ENCODE results near the gene RNF5.

RNF5 gene

DNA sequence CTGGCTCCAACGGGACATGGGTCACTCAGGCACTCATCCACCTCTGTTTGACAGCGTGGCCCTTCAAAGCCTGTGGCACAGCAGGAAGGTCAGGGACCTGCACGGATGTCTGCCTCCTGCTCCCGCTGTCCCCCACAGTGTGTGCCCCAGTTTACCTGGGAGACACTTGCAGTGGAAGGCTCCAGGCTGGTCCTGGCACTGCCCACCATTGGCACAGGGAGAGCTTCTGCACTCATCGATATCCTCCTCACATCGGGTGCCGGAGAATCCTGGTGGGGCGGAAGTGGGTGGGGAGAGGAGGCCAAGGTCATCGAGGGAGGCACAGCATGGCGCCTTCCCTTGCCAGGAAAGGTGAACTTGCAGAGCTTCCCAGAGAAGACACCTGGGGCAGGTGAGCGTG lies 38.8 kb downstream of the RNF5 start:
- no peak overlapping the region for H2BK120ac ChIP-seq (ENCODE audit: low read depth, low read length)
- H2BK15ac ChIP-seq (ENCODE audit: low read depth, poor library complexity, severe bottlenecking), result no peak overlapping the region
- H3K36me3 ChIP-seq (ENCODE audit: control insufficient read depth in 1 of 2, insufficient read depth in 2 of 2, low read depth in 1 of 2, low read length in 2 of 2), result peaks cover 0 to 2% of the 10 kb centered on the region in 2 experiments
- no peak overlapping the region for H3K4me2 ChIP-seq (ENCODE audit: low read length, poor library complexity, severe bottlenecking)
- no peaks in the 10 kb centered on the region for H3K79me1 ChIP-seq (replicated peaks; ENCODE audit: low read length, poor library complexity, severe bottlenecking)
- H2BK5ac ChIP-seq (ENCODE audit: low read depth, low read length, poor library complexity, severe bottlenecking), result no peak overlapping the region
- H2AK5ac ChIP-seq (ENCODE audit: low read length, severe bottlenecking), result no peak overlapping the region
- H2BK12ac ChIP-seq (ENCODE audit: low read length in 2 of 2), result no peak overlapping the region
- H3K23ac ChIP-seq (ENCODE audit: low read length in 2 of 2), result no peak overlapping the region
- 86% methylated on average over 11 of the region's 11 CpGs for WGBS
- H3K4me3 ChIP-seq (ENCODE audit: insufficient read depth in 1 of 2, low read depth in 1 of 2, low read length in 2 of 2), result no peak overlapping the region
- H3K27ac ChIP-seq (ENCODE audit: low read length, poor library complexity, severe bottlenecking), result no peak overlapping the region
- no peak overlapping the region for H3K18ac ChIP-seq (ENCODE audit: low read depth in 1 of 2, low read length in 2 of 2)
- DNase-seq, result no peak
- peaks cover 44 to 58% of the 10 kb centered on the region in 2 experiments for H3K27me3 ChIP-seq (ENCODE audit: control insufficient read depth in 1 of 2, insufficient read depth in 1 of 2, low read length in 2 of 2)
- no peak overlapping the region for H2AFZ ChIP-seq (ENCODE audit: low read depth, low read length)
- H3K9me3 ChIP-seq (ENCODE audit: control insufficient read depth, low read length), result no peaks in the 10 kb centered on the region
- no peaks in the 10 kb centered on the region for H3K4me1 ChIP-seq (ENCODE audit: control insufficient read depth, insufficient read depth, low read depth, low read length)
- H4K8ac ChIP-seq (ENCODE audit: low read length), result no peak overlapping the region
- H4K91ac ChIP-seq (ENCODE audit: low read length), result no peak overlapping the region
- H3K14ac ChIP-seq (ENCODE audit: low read length in 2 of 2), result no peak overlapping the region
- no peak overlapping the region for H3K4ac ChIP-seq (ENCODE audit: low read depth in 1 of 2, low read length in 2 of 2)
- no peak overlapping the region for H3K9ac ChIP-seq (ENCODE audit: low read length)

DNA sequence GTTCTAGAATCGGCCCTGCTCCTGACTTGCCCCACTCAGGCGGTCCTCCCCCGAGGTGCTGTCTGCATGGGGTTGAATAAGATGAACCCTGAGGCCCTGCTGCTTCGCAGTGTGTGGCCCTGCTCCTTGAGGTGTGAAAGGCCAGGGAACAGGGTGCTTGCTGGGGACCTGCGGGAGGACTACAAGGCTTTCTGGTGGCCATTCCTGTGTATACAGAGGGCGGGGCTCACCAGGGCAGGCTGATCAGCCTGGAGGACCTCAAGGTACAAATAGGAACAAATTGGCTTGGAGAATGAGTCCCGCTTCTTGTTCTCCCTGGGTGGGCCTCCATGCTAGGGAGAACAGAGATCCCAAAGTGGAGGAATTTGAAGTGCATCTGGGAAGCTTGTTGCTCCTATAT lies 40.0 kb downstream of the RNF5 start:
- no peaks in the 10 kb centered on the region for H3K79me1 ChIP-seq (replicated peaks; ENCODE audit: low read length, poor library complexity, severe bottlenecking)
- H4K91ac ChIP-seq (ENCODE audit: low read length), result no peak overlapping the region
- H2BK12ac ChIP-seq (ENCODE audit: low read length in 2 of 2), result no peak overlapping the region
- no peak overlapping the region for H2AFZ ChIP-seq (ENCODE audit: low read depth, low read length)
- H2BK5ac ChIP-seq (ENCODE audit: low read depth, low read length, poor library complexity, severe bottlenecking), result no peak overlapping the region
- DNase-seq, result no peak
- no peak overlapping the region for H3K27ac ChIP-seq (ENCODE audit: low read length, poor library complexity, severe bottlenecking)
- WGBS, result 75% methylated on average over 7 of the region's 7 CpGs
- H3K14ac ChIP-seq (ENCODE audit: low read length in 2 of 2), result no peak overlapping the region
- H3K23ac ChIP-seq (ENCODE audit: low read length in 2 of 2), result no peak overlapping the region
- peaks cover 48 to 66% of the 10 kb centered on the region in 2 experiments for H3K27me3 ChIP-seq (ENCODE audit: control insufficient read depth in 1 of 2, insufficient read depth in 1 of 2, low read length in 2 of 2)
- H3K9ac ChIP-seq (ENCODE audit: low read length), result no peak overlapping the region
- no peak overlapping the region for H2BK15ac ChIP-seq (ENCODE audit: low read depth, poor library complexity, severe bottlenecking)
- no peak overlapping the region for H4K8ac ChIP-seq (ENCODE audit: low read length)
- peaks cover 0 to 2% of the 10 kb centered on the region in 2 experiments for H3K36me3 ChIP-seq (ENCODE audit: control insufficient read depth in 1 of 2, insufficient read depth in 2 of 2, low read depth in 1 of 2, low read length in 2 of 2)
- H3K18ac ChIP-seq (ENCODE audit: low read depth in 1 of 2, low read length in 2 of 2), result no peak overlapping the region
- H2BK120ac ChIP-seq (ENCODE audit: low read depth, low read length), result no peak overlapping the region
- H3K9me3 ChIP-seq (ENCODE audit: control insufficient read depth, low read length), result no peaks in the 10 kb centered on the region
- H3K4me1 ChIP-seq (ENCODE audit: control insufficient read depth, insufficient read depth, low read depth, low read length), result no peaks in the 10 kb centered on the region
- no peak overlapping the region for H3K4me3 ChIP-seq (ENCODE audit: insufficient read depth in 1 of 2, low read depth in 1 of 2, low read length in 2 of 2)
- no peak overlapping the region for H3K4ac ChIP-seq (ENCODE audit: low read depth in 1 of 2, low read length in 2 of 2)
- H2AK5ac ChIP-seq (ENCODE audit: low read length, severe bottlenecking), result no peak overlapping the region
- no peak overlapping the region for H3K4me2 ChIP-seq (ENCODE audit: low read length, poor library complexity, severe bottlenecking)

DNA sequence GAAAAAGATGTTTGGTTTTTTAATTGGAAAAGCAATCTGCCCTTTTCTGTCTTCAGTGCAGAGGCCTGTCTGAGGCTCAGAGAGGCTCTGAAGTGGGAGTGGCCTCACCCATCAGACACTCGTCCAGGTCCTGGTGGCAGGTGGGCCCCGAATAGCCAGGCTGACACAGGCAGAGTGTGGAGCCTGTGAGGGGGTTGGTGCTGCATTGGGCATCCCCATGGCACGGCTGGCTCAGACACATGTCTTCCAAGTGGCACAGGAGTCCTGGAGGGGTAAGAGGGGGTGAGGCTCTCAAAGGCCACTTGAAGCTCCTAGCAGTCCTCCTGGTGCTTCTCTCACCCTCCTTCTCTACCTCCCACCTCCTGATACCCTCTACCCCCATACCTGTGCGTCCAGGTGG lies 41.8 kb downstream of the RNF5 start:
- Histone ChIP-seq H4K91ac (ENCODE audit: low read length) (no peak overlapping the region), H3K27me3 (ENCODE audit: control insufficient read depth in 1 of 2, insufficient read depth in 1 of 2, low read length in 2 of 2) (peaks cover 46 to 78% of the 10 kb centered on the region in 2 experiments), H3K4me2 (ENCODE audit: low read length, poor library complexity, severe bottlenecking) (no peak overlapping the region), H3K27ac (ENCODE audit: low read length, poor library complexity, severe bottlenecking) (no peak overlapping the region), H2AFZ (ENCODE audit: low read depth, low read length) (no peak overlapping the region), H2BK12ac (ENCODE audit: low read length in 2 of 2) (no peak overlapping the region), H3K4me3 (ENCODE audit: insufficient read depth in 1 of 2, low read depth in 1 of 2, low read length in 2 of 2) (no peak overlapping the region), H3K36me3 (ENCODE audit: control insufficient read depth in 1 of 2, insufficient read depth in 2 of 2, low read depth in 1 of 2, low read length in 2 of 2) (peaks cover 0 to 2% of the 10 kb centered on the region in 2 experiments), H2BK15ac (ENCODE audit: low read depth, poor library complexity, severe bottlenecking) (no peak overlapping the region), H4K8ac (ENCODE audit: low read length) (no peak overlapping the region), H3K18ac (ENCODE audit: low read depth in 1 of 2, low read length in 2 of 2) (no peak overlapping the region), H3K4ac (ENCODE audit: low read depth in 1 of 2, low read length in 2 of 2) (no peak overlapping the region), H3K9me3 (ENCODE audit: control insufficient read depth, low read length) (no peaks in the 10 kb centered on the region), H2AK5ac (ENCODE audit: low read length, severe bottlenecking) (no peak overlapping the region), H3K79me1 (replicated peaks; ENCODE audit: low read length, poor library complexity, severe bottlenecking) (no peaks in the 10 kb centered on the region), H3K9ac (ENCODE audit: low read length) (no peak overlapping the region), H2BK5ac (ENCODE audit: low read depth, low read length, poor library complexity, severe bottlenecking) (no peak overlapping the region), H3K4me1 (ENCODE audit: control insufficient read depth, insufficient read depth, low read depth, low read length) (no peaks in the 10 kb centered on the region), H3K14ac (ENCODE audit: low read length in 2 of 2) (no peak overlapping the region), H2BK120ac (ENCODE audit: low read depth, low read length) (no peak overlapping the region), H3K23ac (ENCODE audit: low read length in 2 of 2) (no peak overlapping the region)
- no peak for DNase-seq
- 54% methylated on average over 4 of the region's 4 CpGs for WGBS

DNA sequence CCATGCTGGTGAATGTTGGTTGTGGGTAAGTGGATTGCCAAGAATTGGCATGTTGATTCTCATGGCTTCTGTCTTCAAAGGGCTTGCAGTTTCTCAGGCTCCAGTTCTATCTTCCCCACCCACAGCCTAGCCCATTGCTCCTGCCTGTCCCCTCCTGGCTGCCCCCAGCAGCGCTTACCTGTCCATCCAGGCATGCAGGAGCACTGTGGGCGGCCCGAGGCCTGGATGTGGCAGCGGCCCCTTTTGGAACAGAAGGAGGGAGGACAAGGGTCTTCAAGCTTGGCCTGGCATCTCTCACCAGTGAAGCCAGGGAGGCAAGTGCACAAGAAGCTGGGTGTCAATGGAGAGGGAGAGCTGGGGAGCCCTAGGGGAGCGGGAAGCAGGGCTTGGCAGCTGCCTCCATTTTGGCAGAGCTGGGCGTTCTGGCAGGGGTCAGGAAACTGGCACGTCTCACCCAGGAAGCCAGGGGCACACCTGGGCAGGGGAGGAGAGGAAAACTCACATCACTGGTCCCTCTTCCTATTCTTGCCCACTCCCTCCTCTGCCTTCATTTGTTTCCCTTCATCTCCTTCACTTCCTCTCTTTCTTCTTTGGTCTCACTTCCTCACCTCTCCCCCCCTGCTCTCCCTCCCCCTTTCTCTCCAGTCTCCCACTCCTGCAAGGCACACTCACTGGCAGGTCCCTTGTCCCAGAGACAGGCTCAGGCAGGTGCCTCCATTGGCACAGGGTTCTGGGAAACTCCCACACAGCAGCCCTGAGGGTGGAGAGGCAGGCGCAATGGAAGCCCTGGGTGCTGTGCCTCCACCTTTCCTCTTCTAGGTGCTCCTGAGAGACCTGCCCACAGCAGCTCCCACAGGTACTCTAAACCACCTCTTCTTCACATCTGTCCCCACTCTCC lies 44.4 kb downstream of the RNF5 start:
- Histone ChIP-seq H3K9me3 (ENCODE audit: control insufficient read depth, low read length) (no peaks in the 10 kb centered on the region), H3K4me1 (ENCODE audit: control insufficient read depth, insufficient read depth, low read depth, low read length) (no peaks in the 10 kb centered on the region), H3K27ac (ENCODE audit: low read length, poor library complexity, severe bottlenecking) (no peak overlapping the region), H2BK120ac (ENCODE audit: low read depth, low read length) (no peak overlapping the region), H4K8ac (ENCODE audit: low read length) (no peak overlapping the region), H2AFZ (ENCODE audit: low read depth, low read length) (no peak overlapping the region), H2BK15ac (ENCODE audit: low read depth, poor library complexity, severe bottlenecking) (no peak overlapping the region), H2AK5ac (ENCODE audit: low read length, severe bottlenecking) (no peak overlapping the region), H3K23ac (ENCODE audit: low read length in 2 of 2) (no peak overlapping the region), H3K9ac (ENCODE audit: low read length) (no peak overlapping the region), H3K18ac (ENCODE audit: low read depth in 1 of 2, low read length in 2 of 2) (no peak overlapping the region), H3K36me3 (ENCODE audit: control insufficient read depth in 1 of 2, insufficient read depth in 2 of 2, low read depth in 1 of 2, low read length in 2 of 2) (no peaks in the 10 kb centered on the region), H2BK12ac (ENCODE audit: low read length in 2 of 2) (no peak overlapping the region), H3K4me2 (ENCODE audit: low read length, poor library complexity, severe bottlenecking) (no peak overlapping the region), H3K14ac (ENCODE audit: low read length in 2 of 2) (no peak overlapping the region), H4K91ac (ENCODE audit: low read length) (no peak overlapping the region), H3K79me1 (replicated peaks; ENCODE audit: low read length, poor library complexity, severe bottlenecking) (no peaks in the 10 kb centered on the region), H3K4me3 (ENCODE audit: insufficient read depth in 1 of 2, low read depth in 1 of 2, low read length in 2 of 2) (no peak overlapping the region), H3K4ac (ENCODE audit: low read depth in 1 of 2, low read length in 2 of 2) (no peak overlapping the region), H2BK5ac (ENCODE audit: low read depth, low read length, poor library complexity, severe bottlenecking) (no peak overlapping the region), H3K27me3 (ENCODE audit: control insufficient read depth in 1 of 2, insufficient read depth in 1 of 2, low read length in 2 of 2) (peaks cover 45 to 76% of the 10 kb centered on the region in 2 experiments)
- no peak for DNase-seq
- 89% methylated on average over 8 of the region's 8 CpGs for WGBS
